Neural cell (in vitro differentiated cells): ENCODE data around the gene FGFR4.

Experiments
- RAD21 ChIP-seq: fragments of 450-650 bp; conservative IDR thresholded peaks from 2 replicates; pipeline ENCODE4 v1.6.1; 2014; ENCODE audit warnings: antibody characterized with exemption, mild to moderate bottlenecking, moderate library complexity
- TF ChIP-seq, protein P1 (sequence below): IDR thresholded peaks from 2 replicates; pipeline ENCODE4 v1.6.1; 2012; ENCODE audit warnings: borderline replicate concordance

DNA sequence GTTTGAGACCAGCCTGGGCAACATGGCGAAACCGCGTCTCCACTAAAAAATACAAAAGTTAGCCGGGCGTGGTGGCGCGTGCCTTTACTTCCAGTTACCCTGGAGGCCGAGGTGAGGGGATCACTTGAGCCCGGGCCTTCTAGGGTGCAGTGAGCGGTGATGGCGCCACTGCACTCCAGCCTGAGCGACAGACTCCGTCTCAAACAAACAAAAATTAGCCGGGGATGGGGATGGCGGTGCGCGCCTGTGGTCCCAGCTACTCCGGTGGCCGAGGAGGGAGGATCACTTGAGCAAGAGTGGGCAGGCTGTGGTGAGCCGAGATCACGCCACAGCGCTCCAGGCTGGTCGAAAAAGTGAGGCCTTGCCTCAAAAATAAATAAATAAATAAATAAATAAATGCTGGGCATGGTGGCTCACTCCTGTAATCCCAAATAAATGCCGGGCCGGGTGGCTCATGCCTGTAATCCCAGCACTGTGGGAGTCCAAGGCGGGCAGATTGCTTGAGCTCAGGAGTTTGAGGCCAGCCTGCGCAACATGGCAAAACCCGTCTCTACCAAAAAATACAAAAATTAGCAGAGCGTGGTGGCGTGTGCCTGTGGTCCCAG, 30.8 kb downstream of the FGFR4 start:
- TF ChIP-seq, protein P1, sequence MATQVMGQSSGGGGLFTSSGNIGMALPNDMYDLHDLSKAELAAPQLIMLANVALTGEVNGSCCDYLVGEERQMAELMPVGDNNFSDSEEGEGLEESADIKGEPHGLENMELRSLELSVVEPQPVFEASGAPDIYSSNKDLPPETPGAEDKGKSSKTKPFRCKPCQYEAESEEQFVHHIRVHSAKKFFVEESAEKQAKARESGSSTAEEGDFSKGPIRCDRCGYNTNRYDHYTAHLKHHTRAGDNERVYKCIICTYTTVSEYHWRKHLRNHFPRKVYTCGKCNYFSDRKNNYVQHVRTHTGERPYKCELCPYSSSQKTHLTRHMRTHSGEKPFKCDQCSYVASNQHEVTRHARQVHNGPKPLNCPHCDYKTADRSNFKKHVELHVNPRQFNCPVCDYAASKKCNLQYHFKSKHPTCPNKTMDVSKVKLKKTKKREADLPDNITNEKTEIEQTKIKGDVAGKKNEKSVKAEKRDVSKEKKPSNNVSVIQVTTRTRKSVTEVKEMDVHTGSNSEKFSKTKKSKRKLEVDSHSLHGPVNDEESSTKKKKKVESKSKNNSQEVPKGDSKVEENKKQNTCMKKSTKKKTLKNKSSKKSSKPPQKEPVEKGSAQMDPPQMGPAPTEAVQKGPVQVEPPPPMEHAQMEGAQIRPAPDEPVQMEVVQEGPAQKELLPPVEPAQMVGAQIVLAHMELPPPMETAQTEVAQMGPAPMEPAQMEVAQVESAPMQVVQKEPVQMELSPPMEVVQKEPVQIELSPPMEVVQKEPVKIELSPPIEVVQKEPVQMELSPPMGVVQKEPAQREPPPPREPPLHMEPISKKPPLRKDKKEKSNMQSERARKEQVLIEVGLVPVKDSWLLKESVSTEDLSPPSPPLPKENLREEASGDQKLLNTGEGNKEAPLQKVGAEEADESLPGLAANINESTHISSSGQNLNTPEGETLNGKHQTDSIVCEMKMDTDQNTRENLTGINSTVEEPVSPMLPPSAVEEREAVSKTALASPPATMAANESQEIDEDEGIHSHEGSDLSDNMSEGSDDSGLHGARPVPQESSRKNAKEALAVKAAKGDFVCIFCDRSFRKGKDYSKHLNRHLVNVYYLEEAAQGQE: no peak
- no peak for TF ChIP-seq RAD21
